ENCODE results near the gene OTOP2. TPM values are rescaled to one million over a fixed set of nuclear protein-coding genes. Genes with fewer than 3 reads are reported as not detected.
"Not testable (repeated sequence)": the region's sequence is repeated elsewhere in the genome, so short reads cannot be mapped to it uniquely, and the experiment has no call there.

The OTOP2 gene
- total RNA-seq, 1 donor from 2014 or later = not detected

- no peak for ATAC-seq (ENCODE audit: poor library complexity)
- DNase-seq = no peak
- intact Hi-C loops (cut with DNase I) = loop anchor here (10.0 kb wide), 1 partner anchor 55 kb away; no protein-coding TSS in a partner anchor
Observed at GRCh38 chr17:74979408-74980146, 55.5 kb downstream of the OTOP2 start.

GRCh38 chr17:74981318-74981978 lies 57.4 kb downstream of the OTOP2 start:
- intact Hi-C loops (cut with DNase I) = loop anchor here (10.0 kb wide), 1 partner anchor 53 kb away; no protein-coding TSS in a partner anchor
- DNase-seq (no peak), ATAC-seq (ENCODE audit: poor library complexity) (peak; percentile 16)

GRCh38 chr17:74981979-74982662 lies 58.0 kb downstream of the OTOP2 start:
- DNase-seq (peak; percentile 85), ATAC-seq (ENCODE audit: poor library complexity) (peak; percentile 97)
- intact Hi-C loops (cut with DNase I) = loop anchor here (10.0 kb wide), 1 partner anchor 53 kb away; no protein-coding TSS in a partner anchor

- peak; percentile 1 for ATAC-seq (ENCODE audit: poor library complexity)
- intact Hi-C loops (cut with DNase I) = loop anchor here (10.0 kb wide), 1 partner anchor 52 kb away; no protein-coding TSS in a partner anchor
- DNase-seq = not testable (repeated sequence)
Observed at GRCh38 chr17:74982663-74983313, 58.7 kb downstream of the OTOP2 start.

Other genes with a start within 250 kb of the OTOP2 start
- not detected for gene CD300LF, start 211.3 kb upstream of the OTOP2 start, total RNA-seq
- gene RAB37, start 187.0 kb upstream of the OTOP2 start, total RNA-seq = 4.1 TPM
- 13.7 TPM for gene NHERF1, start 175.6 kb upstream of the OTOP2 start, total RNA-seq
- 18.6 TPM for gene NAT9, start 147.9 kb upstream of the OTOP2 start, total RNA-seq
- gene GRIN2C, start 64.4 kb upstream of the OTOP2 start, total RNA-seq = 0.65 TPM
- gene FDXR, start 51.3 kb upstream of the OTOP2 start, total RNA-seq = 4.6 TPM
- not detected for gene FADS6, start 30.6 kb upstream of the OTOP2 start, total RNA-seq
- gene USH1G, start 1.0 kb upstream of the OTOP2 start, total RNA-seq = not detected
- not detected for gene OTOP3, start 11.6 kb downstream of the OTOP2 start, total RNA-seq
- 9.0 TPM for gene HID1, start 48.5 kb downstream of the OTOP2 start, total RNA-seq
- 18.4 TPM for gene CDR2L, start 63.4 kb downstream of the OTOP2 start, total RNA-seq
- 46.6 TPM for gene MRPL58, start 88.4 kb downstream of the OTOP2 start, total RNA-seq
- gene ATP5PD, start 122.7 kb downstream of the OTOP2 start, total RNA-seq = 832 TPM
- 23.8 TPM for gene KCTD2, start 123.0 kb downstream of the OTOP2 start, total RNA-seq
- 6.5 TPM for gene SLC16A5, start 163.7 kb downstream of the OTOP2 start, total RNA-seq
- gene ARMC7, start 185.7 kb downstream of the OTOP2 start, total RNA-seq = 5.3 TPM
- gene NT5C, start 207.5 kb downstream of the OTOP2 start, total RNA-seq = 24.6 TPM
- gene JPT1, start 230.2 kb downstream of the OTOP2 start, total RNA-seq = 15.0 TPM

Data from Right ventricle myocardium superior (tissue), 1 donor.